Endothelial cell of umbilical vein (primary cell): ENCODE results near the gene RANGAP1. TPM values are rescaled to one million over a fixed set of nuclear protein-coding genes. Genes with fewer than 3 reads are reported as not detected.

Experiments
- BruUV-seq: library from RNA; stranded (reverse); fragments of 400-500 nt; replicated peaks from 2 replicates; lab custom pipeline; 2021; lab: Mats Ljungman, UMichigan
- CTCF ChIA-PET: fragments of 300-600, 350-600 bp; sonication (Branson Sonifier 250); formaldehyde crosslinking; loops from one replicate; lab custom pipeline; 2021; ENCODE audit warnings: antibody characterized with exemption, inconsistent platforms; lab: Charles Lee
- POLR2A ChIA-PET: fragments of 300-600, 350-600 bp; sonication (Branson Sonifier 250); formaldehyde crosslinking; loops from one replicate; lab custom pipeline; 2021; ENCODE audit warnings: antibody characterized with exemption, inconsistent platforms; lab: Charles Lee
- DNase-seq: peaks from one replicate; pipeline ENCODE4 v3.0.0-alpha.2; 2011; ENCODE audit warnings: low read depth, low spot score
- FAIRE-seq: peaks from 2 replicates; lab custom pipeline; 2011; peaks lifted over from hg19 to GRCh38; lab: Jason Lieb, UNC
- H2AFZ ChIP-seq: 2 replicates; pipeline ENCODE4 v1.6.0; 2012; ENCODE audit warnings: low read depth, low read length, control low read depth, inconsistent platforms
- H3K27ac ChIP-seq: 2 replicates; pipeline ENCODE4 v1.5.1; 2011; ENCODE audit warnings: low read depth, mild to moderate bottlenecking, control low read depth, low read length, moderate library complexity; ENCODE audit not compliant: insufficient read depth
- H3K27me3 ChIP-seq, 2 experiments: 2 replicates each; pipeline versions ENCODE4 v1.6.0 to v1.6.1; 2011; ENCODE audit warnings: low read length in 2 of 2, mixed read lengths in 1 of 2; ENCODE audit not compliant: control insufficient read depth in 2 of 2, insufficient read depth in 2 of 2
- H3K36me3 ChIP-seq, 2 experiments: 2 replicates in 1 of 2; 3 replicates in 1 of 2; pipeline ENCODE4 v1.5.1; 2011; ENCODE audit warnings: low read length in 2 of 2, mild to moderate bottlenecking in 1 of 2, moderate library complexity in 1 of 2; ENCODE audit not compliant: control insufficient read depth in 2 of 2, insufficient read depth in 2 of 2; ENCODE audit errors: extremely low read depth in 1 of 2
- H3K4me1 ChIP-seq: 3 replicates; pipeline ENCODE4 v1.5.1; 2011; ENCODE audit warnings: mild to moderate bottlenecking, low read length; ENCODE audit not compliant: control insufficient read depth, insufficient read depth; ENCODE audit errors: extremely low read depth
- H3K4me2 ChIP-seq: 2 replicates; pipeline ENCODE4 v1.6.1; 2011; ENCODE audit warnings: low read length, control low read depth, mixed read lengths; ENCODE audit not compliant: insufficient read depth
- H3K4me3 ChIP-seq, 3 experiments: fragments of 200-600 bp in 1 of 3; sonication (generic), shearing (Covaris generic) in 1 of 3; replicated peaks in 1 of 3; 2 replicates each; pipeline ENCODE4 v1.5.1; 2011 to 2016; ENCODE audit warnings: control low read depth in 3 of 3, low read length in 3 of 3, mild to moderate bottlenecking in 2 of 3, inconsistent platforms in 1 of 3, low read depth in 1 of 3, moderate library complexity in 1 of 3; ENCODE audit not compliant: insufficient read depth in 1 of 3
- H3K79me2 ChIP-seq: 2 replicates; pipeline ENCODE4 v1.6.0; 2012; ENCODE audit warnings: low read length, inconsistent platforms; ENCODE audit not compliant: control insufficient read depth, insufficient read depth
- H3K9ac ChIP-seq: replicated peaks from 2 replicates; pipeline ENCODE3; 2011; ENCODE audit warnings: low read length, control low read depth; ENCODE audit not compliant: insufficient read depth; ENCODE audit errors: extremely low read depth
- H3K9me1 ChIP-seq: replicated peaks from 3 replicates; pipeline ENCODE4 v1.6.0; 2011; ENCODE audit warnings: mild to moderate bottlenecking, low read length; ENCODE audit not compliant: control insufficient read depth, insufficient read depth; ENCODE audit errors: extremely low read depth
- H3K9me3 ChIP-seq: replicated peaks from 2 replicates; pipeline ENCODE4 v1.5.1; 2012; ENCODE audit warnings: low read length, inconsistent platforms; ENCODE audit not compliant: control insufficient read depth, insufficient read depth
- H4K20me1 ChIP-seq: replicated peaks from 2 replicates; pipeline ENCODE3; 2011; ENCODE audit warnings: mild to moderate bottlenecking, low read length; ENCODE audit not compliant: control insufficient read depth, insufficient read depth; ENCODE audit errors: extremely low read depth
- EZH2 ChIP-seq: IDR thresholded peaks from 2 replicates; pipeline ENCODE4 v1.6.1; 2012; ENCODE audit warnings: borderline replicate concordance, low read depth, mild to moderate bottlenecking, moderate library complexity, low read length, inconsistent platforms; ENCODE audit not compliant: severe bottlenecking
- FOS ChIP-seq: IDR thresholded peaks from 2 replicates; pipeline ENCODE4 v1.6.1; 2011; ENCODE audit warnings: mild to moderate bottlenecking, low read length, moderate library complexity, borderline replicate concordance; ENCODE audit not compliant: insufficient read depth
- GATA2 ChIP-seq: IDR thresholded peaks from 2 replicates; pipeline ENCODE4 v1.7.0; 2011; ENCODE audit warnings: low read depth, mild to moderate bottlenecking, moderate library complexity, mixed read lengths, low read length; ENCODE audit not compliant: insufficient read length, insufficient read depth
- JUN ChIP-seq: IDR thresholded peaks from 2 replicates; pipeline ENCODE4 v1.6.1; 2011; ENCODE audit warnings: borderline replicate concordance, low read depth; ENCODE audit not compliant: insufficient read length, insufficient read depth
- MYC ChIP-seq: IDR thresholded peaks from one replicate; pipeline ENCODE4 v1.6.1; 2011; ENCODE audit warnings: mild to moderate bottlenecking, low read depth, low read length
- POLR2A ChIP-seq: IDR thresholded peaks from 2 replicates; pipeline ENCODE4 v1.6.1; 2012; ENCODE audit warnings: low read depth, mild to moderate bottlenecking, control low read depth, low read length
- dilution Hi-C: fragments of 300-500 bp; cut with MboI; formaldehyde crosslinking; loops from one replicate; pipeline ENCODE4 v1.15.0; 2019; ENCODE audit warnings: low sequenced_read_pairs; ENCODE audit not compliant: extremely low pct_ligation_motif_present
- intact Hi-C: fragments of 100-400 bp; cut with micrococcal nuclease; formaldehyde crosslinking; loops from one replicate; pipeline ENCODE4 v1.10.0; 2022
- polyA plus RNA-seq, 4 experiments: library from polyadenylated mRNA; depleted of rRNA in 3 of 4; stranded (reverse) in 3 of 4; unstranded in 1 of 4; fragments of >200 nt; gene quantifications; 2 replicates each; pipeline versions ENCODE4 v1.2.1 to v1.2.3, GENCODE V29; 2011 to 2012; ENCODE audit warnings: missing spikeins in 1 of 4
- total RNA-seq: library from RNA; stranded (reverse); gene quantifications from 2 replicates; pipeline ENCODE4 v1.2.3, GENCODE V29; 2021

The RANGAP1 gene
- total and polyA plus RNA-seq, 2 donors (not counting 3 experiments of a cell fraction or from before 2014, with no cell fraction given): 169 to 182 TPM

- Histone ChIP-seq H3K4me1 (peaks cover 23% of the 10 kb centered on the region), H3K36me3 (peaks cover under 1 to 3% of the 10 kb centered on the region in 2 experiments), H3K9ac (peak overlapping the region; percentile 82), H4K20me1 (no peaks in the 10 kb centered on the region), H3K27ac (peak overlapping the region; percentile 70), H2AFZ (no peak overlapping the region), H3K9me3 (no peaks in the 10 kb centered on the region), H3K27me3 (no peaks in the 10 kb centered on the region), H3K9me1 (no peaks in the 10 kb centered on the region), H3K4me2 (peak overlapping the region; percentile 83), H3K79me2 (peaks cover 62% of the 10 kb centered on the region), H3K4me3 (peak overlapping the region; percentile 63 to 99 (median 81))
- POLR2A ChIA-PET: interaction anchor here (1.1 kb wide), 1 partner anchor 14 kb away, joined by 3 read pairs; no protein-coding TSS in a partner anchor
- dilution Hi-C loops: no loop called here
- intact Hi-C loops: no loop called here
- CTCF ChIA-PET: interaction anchor here (0.9 to 2.8 kb wide), 14 partner anchors 10 to 380 kb away, joined by 3 to 53 read pairs (median 6); partner anchors contain the start of gene RANGAP1
- no peak for FAIRE-seq
- BruUV-seq: no TSS peak
- TF ChIP-seq FOS (no peak), JUN (no peak), POLR2A (no peak), MYC (no peak), EZH2 (no peak), GATA2 (no peak)
- no peak for DNase-seq
Observed at GRCh38 chr22:41302021-41302767, 16.2 kb upstream of the RANGAP1 start.
